HUES48 (cell line): Measurements from ENCODE around the gene FABP3.

Experiments
- H3K27ac ChIP-seq: one replicate; pipeline ENCODE4 v1.7.0; 2013; ENCODE audit warnings: low read depth, low read length, inconsistent platforms
- H3K27me3 ChIP-seq: 2 replicates; pipeline ENCODE4 v1.6.1; 2013; ENCODE audit warnings: mild to moderate bottlenecking, low read length; ENCODE audit not compliant: control insufficient read depth, insufficient read depth
- H3K36me3 ChIP-seq: 2 replicates; pipeline ENCODE4 v1.6.1; 2013; ENCODE audit warnings: low read length; ENCODE audit not compliant: control insufficient read depth, insufficient read depth
- H3K4me1 ChIP-seq: 2 replicates; pipeline ENCODE4 v1.6.1; 2013; ENCODE audit warnings: mild to moderate bottlenecking, low read length; ENCODE audit not compliant: control insufficient read depth, insufficient read depth
- H3K4me3 ChIP-seq: 2 replicates; pipeline ENCODE4 v1.5.1; 2013; ENCODE audit warnings: mild to moderate bottlenecking, low read depth, low read length
- H3K9ac ChIP-seq: 2 replicates; pipeline ENCODE4 v1.6.1; 2013; ENCODE audit warnings: mild to moderate bottlenecking, low read depth, low read length, moderate library complexity
- H3K9me3 ChIP-seq: 2 replicates; pipeline ENCODE4 v1.6.1; 2013; ENCODE audit warnings: low read length; ENCODE audit not compliant: control insufficient read depth, insufficient read depth

FABP3 gene

GRCh38 chr1:31346785-31347184, 26.1 kb downstream of the FABP3 start:
- peaks cover 59% of the 10 kb centered on the region for H3K36me3 ChIP-seq
- H3K27me3 ChIP-seq: no peaks in the 10 kb centered on the region
- no peak overlapping the region for H3K9ac ChIP-seq
- no peaks in the 10 kb centered on the region for H3K4me1 ChIP-seq
- no peak overlapping the region for H3K27ac ChIP-seq
- no peaks in the 10 kb centered on the region for H3K9me3 ChIP-seq
- H3K4me3 ChIP-seq: no peak overlapping the region

- Histone ChIP-seq H3K27ac (no peak overlapping the region), H3K4me3 (no peak overlapping the region), H3K4me1 (no peaks in the 10 kb centered on the region), H3K27me3 (no peaks in the 10 kb centered on the region), H3K9me3 (no peaks in the 10 kb centered on the region), H3K9ac (no peak overlapping the region), H3K36me3 (peaks cover 55% of the 10 kb centered on the region)
Observed at GRCh38 chr1:31345635-31346034, 27.2 kb downstream of the FABP3 start.

GRCh38 chr1:31344503-31344902, 28.4 kb downstream of the FABP3 start:
- Histone ChIP-seq H3K9me3 (no peaks in the 10 kb centered on the region), H3K27me3 (no peaks in the 10 kb centered on the region), H3K4me1 (no peaks in the 10 kb centered on the region), H3K27ac (no peak overlapping the region), H3K9ac (no peak overlapping the region), H3K36me3 (peaks cover 50% of the 10 kb centered on the region), H3K4me3 (no peak overlapping the region)

- Histone ChIP-seq H3K36me3 (peaks cover 33% of the 10 kb centered on the region), H3K4me3 (no peak overlapping the region), H3K27me3 (no peaks in the 10 kb centered on the region), H3K27ac (no peak overlapping the region), H3K4me1 (no peaks in the 10 kb centered on the region), H3K9me3 (no peaks in the 10 kb centered on the region), H3K9ac (no peak overlapping the region)
Observed at GRCh38 chr1:31336687-31337467, 36.0 kb downstream of the FABP3 start.

- no peaks in the 10 kb centered on the region for H3K4me1 ChIP-seq
- no peak overlapping the region for H3K4me3 ChIP-seq
- no peak overlapping the region for H3K9ac ChIP-seq
- no peaks in the 10 kb centered on the region for H3K27me3 ChIP-seq
- H3K36me3 ChIP-seq: peaks cover 23% of the 10 kb centered on the region
- H3K9me3 ChIP-seq: no peaks in the 10 kb centered on the region
- H3K27ac ChIP-seq: no peak overlapping the region
Observed at GRCh38 chr1:31335007-31335406, 37.9 kb downstream of the FABP3 start.

GRCh38 chr1:31327381-31327780, 45.5 kb downstream of the FABP3 start:
- Histone ChIP-seq H3K4me1 (no peaks in the 10 kb centered on the region), H3K36me3 (peaks cover 8% of the 10 kb centered on the region; the same call in 1 of the 2 replicates), H3K27ac (no peak overlapping the region), H3K9ac (no peak overlapping the region), H3K27me3 (no peaks in the 10 kb centered on the region), H3K9me3 (no peaks in the 10 kb centered on the region), H3K4me3 (no peak overlapping the region)

- Histone ChIP-seq H3K9me3 (no peaks in the 10 kb centered on the region), H3K27me3 (no peaks in the 10 kb centered on the region), H3K36me3 (peaks cover 8% of the 10 kb centered on the region; the same call in 1 of the 2 replicates), H3K4me3 (no peak overlapping the region), H3K27ac (no peak overlapping the region), H3K9ac (no peak overlapping the region), H3K4me1 (no peaks in the 10 kb centered on the region)
Observed at GRCh38 chr1:31326461-31326860, 46.4 kb downstream of the FABP3 start.

GRCh38 chr1:31324992-31325391, 47.9 kb downstream of the FABP3 start:
- Histone ChIP-seq H3K36me3 (peaks cover 14% of the 10 kb centered on the region), H3K4me1 (no peaks in the 10 kb centered on the region)

GRCh38 chr1:31324093-31324492, 48.8 kb downstream of the FABP3 start:
- Histone ChIP-seq H3K27ac (no peak overlapping the region), H3K27me3 (no peaks in the 10 kb centered on the region), H3K36me3 (peaks cover 23% of the 10 kb centered on the region), H3K9me3 (no peaks in the 10 kb centered on the region), H3K4me3 (no peak overlapping the region), H3K4me1 (no peaks in the 10 kb centered on the region), H3K9ac (no peak overlapping the region)

More at GRCh38 chr1:31324992-31325391, 47.9 kb downstream of the FABP3 start:
- H3K4me3 ChIP-seq: no peak overlapping the region
- no peak overlapping the region for H3K27ac ChIP-seq
- H3K9me3 ChIP-seq: no peaks in the 10 kb centered on the region
- H3K27me3 ChIP-seq: no peaks in the 10 kb centered on the region
- no peak overlapping the region for H3K9ac ChIP-seq

- Histone ChIP-seq H3K9ac (no peak overlapping the region), H3K36me3 (peaks cover 67% of the 10 kb centered on the region), H3K9me3 (no peaks in the 10 kb centered on the region), H3K27ac (no peak overlapping the region), H3K4me3 (no peak overlapping the region), H3K27me3 (no peaks in the 10 kb centered on the region), H3K4me1 (no peaks in the 10 kb centered on the region)
Observed at GRCh38 chr1:31318146-31318545, 54.7 kb downstream of the FABP3 start.

GRCh38 chr1:31315902-31316301, 57.0 kb downstream of the FABP3 start:
- H3K4me3 ChIP-seq: no peak overlapping the region
- H3K9ac ChIP-seq: no peak overlapping the region
- H3K36me3 ChIP-seq: peaks cover 86% of the 10 kb centered on the region
- H3K27me3 ChIP-seq: no peaks in the 10 kb centered on the region
- H3K27ac ChIP-seq: no peak overlapping the region
- H3K4me1 ChIP-seq: no peaks in the 10 kb centered on the region
- H3K9me3 ChIP-seq: no peaks in the 10 kb centered on the region
